Stomach (tissue), 9 donors: ENCODE measurements around the gene GOLGA2. TPM values are rescaled to one million over a fixed set of nuclear protein-coding genes. Genes with fewer than 3 reads are reported as not detected.

Experiments used
- DNase-seq, 2 donors: peaks; one replicate each; pipeline versions ENCODE4 v3.0.0 to v3.0.0-alpha.2; 2013 to 2019
- H3K27ac ChIP-seq, 5 donors: fragments of 200-600 bp in 4 of 5; sonication (generic) in 4 of 5; one replicate each; pipeline ENCODE4 v1.5.1; 2013 to 2019; ENCODE audit warnings: mild to moderate bottlenecking in 1 of 5, moderate library complexity in 1 of 5
- H3K27me3 ChIP-seq, 3 donors: fragments of 200-600 bp; sonication (generic); one replicate each; pipeline ENCODE4 v1.5.1; 2017 to 2019; ENCODE audit warnings: mixed run types in 1 of 3
- H3K36me3 ChIP-seq, 4 donors: fragments of 200-600 bp; sonication (generic); 1 replicate in 3 of 4; 2 replicates in 1 of 4; pipeline ENCODE4 v1.5.1; 2016 to 2019
- H3K4me1 ChIP-seq, 4 donors: fragments of 200-600 bp; sonication (generic); one replicate each; pipeline ENCODE4 v1.5.1; 2016 to 2019
- H3K4me3 ChIP-seq, 4 donors: fragments of 200-600 bp; sonication (generic) in 3 of 4; one replicate each; pipeline ENCODE4 v1.5.1; 2016 to 2019; ENCODE audit warnings: mild to moderate bottlenecking in 1 of 4
- H3K9me3 ChIP-seq, 4 donors: fragments of 200-600 bp; sonication (generic); one replicate each; pipeline ENCODE4 v1.5.1; 2016 to 2019
- CTCF ChIP-seq, 7 experiments: fragments of 450-650 bp in 4 of 7; fragments of 200-600 bp in 3 of 7; sonication (generic) in 3 of 7; IDR thresholded peaks; one replicate each; pipeline ENCODE4 v1.5.1; 2016 to 2019; ENCODE audit warnings: antibody characterized with exemption in 7 of 7, control low read depth in 2 of 7, mild to moderate bottlenecking in 1 of 7
- EP300 ChIP-seq: sonication (generic); formaldehyde crosslinking; IDR thresholded peaks from one replicate; pipeline ENCODE4 v1.6.1; 2017; ENCODE audit warnings: antibody characterized with exemption
- POLR2A ChIP-seq, 4 donors: fragments of 450-650 bp; IDR thresholded peaks; one replicate each; pipeline ENCODE4 v1.6.1; 2016; ENCODE audit warnings: antibody characterized with exemption in 4 of 4, control low read depth in 2 of 4, mild to moderate bottlenecking in 1 of 4, moderate library complexity in 1 of 4
- POLR2AphosphoS5 ChIP-seq, 3 donors: sonication (generic); formaldehyde crosslinking; IDR thresholded peaks; one replicate each; pipeline ENCODE4 v1.6.1; 2016; ENCODE audit warnings: antibody characterized with exemption in 3 of 3
- WGBS, 5 donors: extraction: QIAGEN DNeasy Blood & Tissue Kit in 3 of 5; methylation state at CpG; one replicate each; pipeline versions ENCODE4 v1.1.5 to v1.1.7; 2013 to 2018; 5-methylcytosine and 5-hydroxymethylcytosine counted together
- intact Hi-C: fragments of 100-400 bp; cut with DNase I; formaldehyde crosslinking; loops from one replicate; pipeline ENCODE4 v1.15.1; 2023; ENCODE audit warnings: low total_unique reads
- polyA plus RNA-seq, 3 donors: library from polyadenylated mRNA; stranded (reverse); fragments of 200-250 nt; gene quantifications; one replicate each; pipeline ENCODE4 v1.2.3, GENCODE V29; 2013
- total RNA-seq, 5 donors: library from RNA; depleted of rRNA; stranded (reverse); fragments of >200 nt; gene quantifications; one replicate each; pipeline versions ENCODE4 v1.1.0 to v1.2.3, GENCODE V29; 2014 to 2016
- donor health status: healthy with polysubstance abuse.
- donor health status: Bipolar disorder and iron deficiency.
- donor health status: healthy.

The GOLGA2 gene
- total and polyA plus RNA-seq, 8 donors: 48.4 to 204 (median 63.8) TPM

- no peak overlapping the region for H3K4me3 ChIP-seq
- H3K9me3 ChIP-seq: no peaks in the 10 kb centered on the region
- peaks cover 16 to 41% (median 37%) of the 10 kb centered on the region in 4 donors for H3K4me1 ChIP-seq
- intact Hi-C loops: no loop called here
- peak overlapping the region in 3 of 5 donors; percentile 67 to 75 (median 73) for H3K27ac ChIP-seq
- TF ChIP-seq CTCF (IDR thresholded peaks at IDR 0.05) (no peak), POLR2A (IDR thresholded peaks at IDR 0.05) (no peak), EP300 (no peak), POLR2AphosphoS5 (IDR thresholded peaks at IDR 0.05) (no peak)
- H3K27me3 ChIP-seq: peaks cover 0 to 47% (median 10%) of the 10 kb centered on the region in 3 donors
- no peaks in the 10 kb centered on the region for H3K36me3 ChIP-seq
- 48 to 79% (median 70%) methylated on average over 2 of the region's 2 CpGs for WGBS, 5 donors
- no peak for DNase-seq
Measured at GRCh38 chr9:128246471-128246870, 29.3 kb downstream of the GOLGA2 start.

GRCh38 chr9:128245421-128246151, 30.2 kb downstream of the GOLGA2 start:
- H3K36me3 ChIP-seq: no peaks in the 10 kb centered on the region
- peaks cover 0 to 38% (median 10%) of the 10 kb centered on the region in 3 donors for H3K27me3 ChIP-seq
- DNase-seq: peak in 1 of 2 donors; percentile 89
- peak overlapping the region in 1 of 4 donors; percentile 29 for H3K4me3 ChIP-seq
- H3K27ac ChIP-seq: peak overlapping the region in 4 of 5 donors; percentile 43 to 75 (median 70)
- TF ChIP-seq POLR2A (IDR thresholded peaks at IDR 0.05) (no peak), CTCF (IDR thresholded peaks at IDR 0.05) (no peak), EP300 (no peak), POLR2AphosphoS5 (IDR thresholded peaks at IDR 0.05) (no peak)
- intact Hi-C loops: no loop called here
- peaks cover 7 to 32% (median 28%) of the 10 kb centered on the region in 4 donors for H3K4me1 ChIP-seq
- H3K9me3 ChIP-seq: no peaks in the 10 kb centered on the region
- 42 to 58% (median 46%) methylated on average over 4 to 13 of the region's 13 CpGs for WGBS, 5 donors

GRCh38 chr9:128244837-128245231, 31.0 kb downstream of the GOLGA2 start:
- peaks cover 0 to 1% (median 0%) of the 10 kb centered on the region in 4 donors for H3K36me3 ChIP-seq
- H3K27ac ChIP-seq: peak overlapping the region; percentile 34 to 75 (median 67)
- H3K4me1 ChIP-seq: peaks cover 6 to 24% (median 21%) of the 10 kb centered on the region in 4 donors
- TF ChIP-seq POLR2AphosphoS5 (IDR thresholded peaks at IDR 0.05) (peak in 1 of 3 donors; percentile 28), EP300 (no peak)
- H3K9me3 ChIP-seq: no peaks in the 10 kb centered on the region
- H3K4me3 ChIP-seq: peak overlapping the region; percentile 22 to 30 (median 29)
- peak; percentile 49 to 95 for DNase-seq
- intact Hi-C loops: no loop called here
- 7 to 22% (median 12%) methylated on average over 3 to 18 of the region's 18 CpGs for WGBS, 5 donors
- peaks cover 0 to 31% (median 10%) of the 10 kb centered on the region in 3 donors for H3K27me3 ChIP-seq

- H3K36me3 ChIP-seq: peaks cover 0 to 5% (median 0%) of the 10 kb centered on the region in 4 donors
- intact Hi-C loops: no loop called here
- peak in 1 of 2 donors; percentile 46 for DNase-seq
- 42 to 67% (median 55%) methylated on average over 10 to 13 of the region's 13 CpGs for WGBS, 5 donors
- peaks cover 0 to 31% (median 10%) of the 10 kb centered on the region in 3 donors for H3K27me3 ChIP-seq
- H3K4me1 ChIP-seq: peaks cover 6 to 23% (median 18%) of the 10 kb centered on the region in 4 donors
- H3K4me3 ChIP-seq: peak overlapping the region; percentile 22 to 30 (median 29)
- TF ChIP-seq CTCF (IDR thresholded peaks at IDR 0.05): no peak
- no peak for TF ChIP-seq EP300
- no peak for TF ChIP-seq POLR2AphosphoS5 (IDR thresholded peaks at IDR 0.05)
- TF ChIP-seq POLR2A (IDR thresholded peaks at IDR 0.05): no peak
- no peaks in the 10 kb centered on the region for H3K9me3 ChIP-seq
- H3K27ac ChIP-seq: peak overlapping the region; percentile 34 to 75 (median 67)
Measured at GRCh38 chr9:128244091-128244836, 31.5 kb downstream of the GOLGA2 start.
